ENCODE results near the gene ATP2C1.

ATP2C1 gene

GRCh38 chr3:130893376-130894129, at the start of gene ATP2C1:
ATP2C1 (plus strand) TSS chr3:130894084; CDS start chr3:130894770, 686 bp downstream.
- Histone ChIP-seq H3K27ac (peak within 1 kb of the TSS; percentile 94), H3K4me3 (ENCODE audit: low read depth in 1 of 2, low read length in 1 of 2) (peak within 1 kb of the TSS; percentile 92 to 96), H3K4me1 (ENCODE audit: control insufficient read depth in 1 of 2, insufficient read depth in 1 of 2, low read depth in 1 of 2, low read length in 1 of 2) (peaks cover 19 to 26% of the 10 kb centered on the region in 2 experiments), H3K9me3 (no peaks in the 10 kb centered on the region), H3K27me3 (no peaks in the 10 kb centered on the region), H3K36me3 (no peaks in the 10 kb centered on the region)
- peak; percentile 49 for TF ChIP-seq CTCF (IDR thresholded peaks at IDR 0.05)

GRCh38 chr3:130844462-130844861, 49.4 kb upstream of the ATP2C1 start:
- no peak overlapping the region for H3K27ac ChIP-seq
- no peak overlapping the region for H3K4me3 ChIP-seq (ENCODE audit: low read depth in 1 of 2, low read length in 1 of 2)
- no peaks in the 10 kb centered on the region for H3K36me3 ChIP-seq
- no peaks in the 10 kb centered on the region for H3K4me1 ChIP-seq (ENCODE audit: control insufficient read depth in 1 of 2, insufficient read depth in 1 of 2, low read depth in 1 of 2, low read length in 1 of 2)
- H3K27me3 ChIP-seq: no peaks in the 10 kb centered on the region
- no peaks in the 10 kb centered on the region for H3K9me3 ChIP-seq
- TF ChIP-seq CTCF (IDR thresholded peaks at IDR 0.05): no peak

- peaks cover 3 to 13% of the 10 kb centered on the region in 2 experiments for H3K4me1 ChIP-seq (ENCODE audit: control insufficient read depth in 1 of 2, insufficient read depth in 1 of 2, low read depth in 1 of 2, low read length in 1 of 2)
- H3K27ac ChIP-seq: no peak overlapping the region
- H3K36me3 ChIP-seq: no peaks in the 10 kb centered on the region
- TF ChIP-seq CTCF (IDR thresholded peaks at IDR 0.05): no peak
- H3K4me3 ChIP-seq (ENCODE audit: low read depth in 1 of 2, low read length in 1 of 2): no peak overlapping the region
- H3K27me3 ChIP-seq: no peaks in the 10 kb centered on the region
- no peaks in the 10 kb centered on the region for H3K9me3 ChIP-seq
These were observed 47.7 kb upstream of the ATP2C1 start for GRCh38 chr3:130846181-130846580.

GRCh38 chr3:130849091-130849552, 44.8 kb upstream of the ATP2C1 start:
- no peaks in the 10 kb centered on the region for H3K27me3 ChIP-seq
- no peaks in the 10 kb centered on the region for H3K9me3 ChIP-seq
- no peak overlapping the region for H3K4me3 ChIP-seq (ENCODE audit: low read depth in 1 of 2, low read length in 1 of 2)
- peaks cover 3 to 14% of the 10 kb centered on the region in 2 experiments for H3K4me1 ChIP-seq (ENCODE audit: control insufficient read depth in 1 of 2, insufficient read depth in 1 of 2, low read depth in 1 of 2, low read length in 1 of 2)
- no peaks in the 10 kb centered on the region for H3K36me3 ChIP-seq
- no peak for TF ChIP-seq CTCF (IDR thresholded peaks at IDR 0.05)
- H3K27ac ChIP-seq: no peak overlapping the region

- Histone ChIP-seq H3K9me3 (no peaks in the 10 kb centered on the region), H3K4me1 (ENCODE audit: control insufficient read depth in 1 of 2, insufficient read depth in 1 of 2, low read depth in 1 of 2, low read length in 1 of 2) (peaks cover 3 to 14% of the 10 kb centered on the region in 2 experiments), H3K27ac (peak overlapping the region; percentile 33), H3K4me3 (ENCODE audit: low read depth in 1 of 2, low read length in 1 of 2) (peak overlapping the region in 1 of 2 experiments; percentile 10), H3K36me3 (no peaks in the 10 kb centered on the region), H3K27me3 (no peaks in the 10 kb centered on the region)
- no peak for TF ChIP-seq CTCF (IDR thresholded peaks at IDR 0.05)
These were observed 43.7 kb upstream of the ATP2C1 start for GRCh38 chr3:130850044-130850797.

Data from neutrophil (primary cell).